Smooth muscle cell (in vitro differentiated cells): ENCODE results near the gene PSMG4. TPM values are rescaled to one million over a fixed set of nuclear protein-coding genes. Genes with fewer than 3 reads are reported as not detected.

Experiments used
- DNase-seq: peaks from one replicate; lab custom pipeline; 2025; ENCODE audit not compliant: unreplicated experiment; lab: John Stamatoyannopoulos, UW
- H2AFZ ChIP-seq: fragments of 200-600 bp; sonication (generic); 2 replicates; pipeline ENCODE4 v1.6.0; 2016; ENCODE audit warnings: antibody characterized with exemption, low read depth, mild to moderate bottlenecking
- H3F3A ChIP-seq: fragments of 200-600 bp; sonication (generic); 2 replicates; pipeline ENCODE4 v1.6.0; 2017; ENCODE audit warnings: antibody characterized with exemption, low read depth
- H3K27ac ChIP-seq: fragments of 200-600 bp; sonication (generic); 2 replicates; pipeline ENCODE4 v1.5.1; 2016; ENCODE audit warnings: low read depth, mild to moderate bottlenecking
- H3K27me3 ChIP-seq: fragments of 200-600 bp; sonication (generic); 2 replicates; pipeline ENCODE4 v1.6.1; 2016; ENCODE audit warnings: low read depth, mild to moderate bottlenecking
- H3K36me3 ChIP-seq: fragments of 200-600 bp; sonication (generic); 2 replicates; pipeline ENCODE4 v1.5.1; 2016; ENCODE audit warnings: low read depth
- H3K4me1 ChIP-seq: fragments of 200-600 bp; sonication (generic); 2 replicates; pipeline ENCODE4 v1.5.1; 2016; ENCODE audit warnings: low read depth
- H3K4me2 ChIP-seq: fragments of 200-600 bp; sonication (generic); 2 replicates; pipeline ENCODE4 v1.6.0; 2016; ENCODE audit warnings: mild to moderate bottlenecking
- H3K4me3 ChIP-seq: fragments of 200-600 bp; sonication (generic); 2 replicates; pipeline ENCODE4 v1.5.1; 2016; ENCODE audit warnings: mild to moderate bottlenecking
- H3K79me2 ChIP-seq: fragments of 200-600 bp; sonication (generic); 2 replicates; pipeline ENCODE4 v1.6.0; 2016; ENCODE audit warnings: low read depth, mild to moderate bottlenecking
- H3K9ac ChIP-seq: fragments of 200-600 bp; sonication (generic); 2 replicates; pipeline ENCODE4 v1.6.0; 2016; ENCODE audit warnings: low read depth
- H3K9me3 ChIP-seq: fragments of 200-600 bp; sonication (generic); replicated peaks from 2 replicates; pipeline ENCODE4 v1.5.1; 2016; ENCODE audit warnings: low read depth
- H4K20me1 ChIP-seq: fragments of 200-600 bp; sonication (generic); 2 replicates; pipeline ENCODE4 v1.6.0; 2016; ENCODE audit warnings: low read depth
- WGBS: methylation state at CpG from one replicate; pipeline ENCODE4 v1.1.7; 2016; ENCODE audit warnings: low lambda C conversion rate; 5-methylcytosine and 5-hydroxymethylcytosine counted together
- polyA plus RNA-seq: library from polyadenylated mRNA; unstranded; fragments of >200 nt; fragmentation: Nextera tagmentation; extraction: Ambion mirVana; gene quantifications from 2 replicates; pipeline ENCODE4 v1.2.1, GENCODE V29; 2016
- total RNA-seq: library from RNA; depleted of rRNA; stranded (reverse); fragments of >200 nt; gene quantifications from 2 replicates; pipeline ENCODE4 v1.2.3, GENCODE V29; 2014
- TF ChIP-seq, protein P1 (sequence below): fragments of 200-600 bp; sonication (generic); IDR thresholded peaks from 2 replicates; pipeline ENCODE4 v1.5.1; 2017; ENCODE audit warnings: borderline replicate concordance, mild to moderate bottlenecking, antibody characterized with exemption; ENCODE audit not compliant: insufficient read depth, poor library complexity, severe bottlenecking

The PSMG4 gene
- total and polyA plus RNA-seq, 2 experiments from 2014 or later, result 10.9 to 12.5 TPM

GRCh38 chr6:3247255-3248146 lies 11.2 kb upstream of the PSMG4 start:
- 35% methylated on average over 29 of the region's 36 CpGs for WGBS
- TF ChIP-seq, protein P1, sequence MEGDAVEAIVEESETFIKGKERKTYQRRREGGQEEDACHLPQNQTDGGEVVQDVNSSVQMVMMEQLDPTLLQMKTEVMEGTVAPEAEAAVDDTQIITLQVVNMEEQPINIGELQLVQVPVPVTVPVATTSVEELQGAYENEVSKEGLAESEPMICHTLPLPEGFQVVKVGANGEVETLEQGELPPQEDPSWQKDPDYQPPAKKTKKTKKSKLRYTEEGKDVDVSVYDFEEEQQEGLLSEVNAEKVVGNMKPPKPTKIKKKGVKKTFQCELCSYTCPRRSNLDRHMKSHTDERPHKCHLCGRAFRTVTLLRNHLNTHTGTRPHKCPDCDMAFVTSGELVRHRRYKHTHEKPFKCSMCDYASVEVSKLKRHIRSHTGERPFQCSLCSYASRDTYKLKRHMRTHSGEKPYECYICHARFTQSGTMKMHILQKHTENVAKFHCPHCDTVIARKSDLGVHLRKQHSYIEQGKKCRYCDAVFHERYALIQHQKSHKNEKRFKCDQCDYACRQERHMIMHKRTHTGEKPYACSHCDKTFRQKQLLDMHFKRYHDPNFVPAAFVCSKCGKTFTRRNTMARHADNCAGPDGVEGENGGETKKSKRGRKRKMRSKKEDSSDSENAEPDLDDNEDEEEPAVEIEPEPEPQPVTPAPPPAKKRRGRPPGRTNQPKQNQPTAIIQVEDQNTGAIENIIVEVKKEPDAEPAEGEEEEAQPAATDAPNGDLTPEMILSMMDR, result no peak

GRCh38 chr6:3249821-3250220 lies 8.9 kb upstream of the PSMG4 start:
- Histone ChIP-seq H2AFZ (no peak overlapping the region), H3K9me3 (no peaks in the 10 kb centered on the region), H3K4me2 (no peak overlapping the region), H3K36me3 (no peaks in the 10 kb centered on the region), H3K4me1 (peaks cover 40% of the 10 kb centered on the region), H3K9ac (no peak overlapping the region), H3K27ac (no peak overlapping the region), H3F3A (peaks cover 10% of the 10 kb centered on the region), H4K20me1 (no peaks in the 10 kb centered on the region), H3K27me3 (no peaks in the 10 kb centered on the region), H3K79me2 (no peaks in the 10 kb centered on the region), H3K4me3 (no peak overlapping the region)
- DNase-seq, result no peak
- WGBS, result 91% methylated on average over 3 of the region's 3 CpGs
- TF ChIP-seq, protein P1, result no peak

More at GRCh38 chr6:3247255-3248146, 11.2 kb upstream of the PSMG4 start:
- Histone ChIP-seq H3K4me1 (peaks cover 40% of the 10 kb centered on the region), H3F3A (peaks cover 10% of the 10 kb centered on the region), H2AFZ (peak overlapping the region; percentile 43), H3K9me3 (no peaks in the 10 kb centered on the region), H3K27ac (peak overlapping the region; percentile 75), H4K20me1 (no peaks in the 10 kb centered on the region), H3K4me2 (peak overlapping the region; percentile 77), H3K27me3 (no peaks in the 10 kb centered on the region), H3K36me3 (no peaks in the 10 kb centered on the region), H3K9ac (peak overlapping the region; percentile 46), H3K4me3 (peak overlapping the region; percentile 34), H3K79me2 (no peaks in the 10 kb centered on the region)
- DNase-seq, result no peak

GRCh38 chr6:3250231-3250675 lies 8.5 kb upstream of the PSMG4 start:
- no peaks in the 10 kb centered on the region for H3K79me2 ChIP-seq
- H3K36me3 ChIP-seq, result no peaks in the 10 kb centered on the region
- H3K27ac ChIP-seq, result no peak overlapping the region
- TF ChIP-seq, protein P1, result no peak
- H3K9me3 ChIP-seq, result no peaks in the 10 kb centered on the region
- peaks cover 40% of the 10 kb centered on the region for H3K4me1 ChIP-seq
- H3K9ac ChIP-seq, result no peak overlapping the region
- H3K4me3 ChIP-seq, result no peak overlapping the region
- H3K27me3 ChIP-seq, result no peaks in the 10 kb centered on the region
- H4K20me1 ChIP-seq, result no peaks in the 10 kb centered on the region
- no peak overlapping the region for H3K4me2 ChIP-seq
- peaks cover 10% of the 10 kb centered on the region for H3F3A ChIP-seq
- WGBS, result 75% methylated on average over 9 of the region's 9 CpGs
- H2AFZ ChIP-seq, result no peak overlapping the region
- no peak for DNase-seq
